Measurements from ENCODE around the gene UBN2.
"Not testable (repeated sequence)": the region's sequence is repeated elsewhere in the genome, so short reads cannot be mapped to it uniquely, and the experiment has no call there.

Gene UBN2

GRCh38 chr7:139271718-139272628 is 40.9 kb downstream of the UBN2 start:
- DNase-seq = no peak
- in situ Hi-C loops (cut with HindIII; ENCODE audit: low pct_ligation_motif_present, low pct_unique_long_range_greater_than_20kb, low sequenced_read_pairs) = no loop called here

GRCh38 chr7:139284252-139284896 is 53.3 kb downstream of the UBN2 start:
- in situ Hi-C loops (cut with HindIII; ENCODE audit: low pct_ligation_motif_present, low pct_unique_long_range_greater_than_20kb, low sequenced_read_pairs) = no loop called here
- no peak for DNase-seq

- in situ Hi-C loops (cut with HindIII; ENCODE audit: low pct_ligation_motif_present, low pct_unique_long_range_greater_than_20kb, low sequenced_read_pairs) = no loop called here
- no peak for DNase-seq
These were observed 55.1 kb downstream of the UBN2 start for GRCh38 chr7:139286144-139286543.

GRCh38 chr7:139292821-139293220 is 61.8 kb downstream of the UBN2 start:
- no peak for DNase-seq
- in situ Hi-C loops (cut with HindIII; ENCODE audit: low pct_ligation_motif_present, low pct_unique_long_range_greater_than_20kb, low sequenced_read_pairs) = no loop called here

GRCh38 chr7:139293534-139293933 is 62.5 kb downstream of the UBN2 start:
- in situ Hi-C loops (cut with HindIII; ENCODE audit: low pct_ligation_motif_present, low pct_unique_long_range_greater_than_20kb, low sequenced_read_pairs) = no loop called here
- DNase-seq = no peak

- in situ Hi-C loops (cut with HindIII; ENCODE audit: low pct_ligation_motif_present, low pct_unique_long_range_greater_than_20kb, low sequenced_read_pairs) = no loop called here
- DNase-seq = no peak
These were observed 63.2 kb downstream of the UBN2 start for GRCh38 chr7:139294241-139294640.

- in situ Hi-C loops (cut with HindIII; ENCODE audit: low pct_ligation_motif_present, low pct_unique_long_range_greater_than_20kb, low sequenced_read_pairs) = no loop called here
These were observed 64.0 kb downstream of the UBN2 start for GRCh38 chr7:139294951-139295575.

GRCh38 chr7:139297795-139298194 is 66.8 kb downstream of the UBN2 start:
- in situ Hi-C loops (cut with HindIII; ENCODE audit: low pct_ligation_motif_present, low pct_unique_long_range_greater_than_20kb, low sequenced_read_pairs) = no loop called here
- DNase-seq = no peak

More at GRCh38 chr7:139294951-139295575, 64.0 kb downstream of the UBN2 start:
- peak; percentile 10 for DNase-seq

GRCh38 chr7:139299296-139299695 is 68.3 kb downstream of the UBN2 start:
- in situ Hi-C loops (cut with HindIII; ENCODE audit: low pct_ligation_motif_present, low pct_unique_long_range_greater_than_20kb, low sequenced_read_pairs) = no loop called here
- DNase-seq = peak; percentile 30

GRCh38 chr7:139300390-139300789 is 69.4 kb downstream of the UBN2 start:
- no peak for DNase-seq
- in situ Hi-C loops (cut with HindIII; ENCODE audit: low pct_ligation_motif_present, low pct_unique_long_range_greater_than_20kb, low sequenced_read_pairs) = no loop called here

GRCh38 chr7:139304517-139304916 is 73.5 kb downstream of the UBN2 start:
- in situ Hi-C loops (cut with HindIII; ENCODE audit: low pct_ligation_motif_present, low pct_unique_long_range_greater_than_20kb, low sequenced_read_pairs) = no loop called here
- DNase-seq = no peak

GRCh38 chr7:139317939-139318505 is 87.0 kb downstream of the UBN2 start:
- in situ Hi-C loops (cut with HindIII; ENCODE audit: low pct_ligation_motif_present, low pct_unique_long_range_greater_than_20kb, low sequenced_read_pairs) = no loop called here
- DNase-seq = no peak

GRCh38 chr7:139321071-139321745 is 90.2 kb downstream of the UBN2 start:
- peak; percentile 57 for DNase-seq
- in situ Hi-C loops (cut with HindIII; ENCODE audit: low pct_ligation_motif_present, low pct_unique_long_range_greater_than_20kb, low sequenced_read_pairs) = no loop called here

GRCh38 chr7:139324709-139325108 is 93.7 kb downstream of the UBN2 start:
- DNase-seq; in situ Hi-C loops (cut with HindIII; ENCODE audit: low pct_ligation_motif_present, low pct_unique_long_range_greater_than_20kb, low sequenced_read_pairs): not testable (repeated sequence)

- DNase-seq = no peak
- in situ Hi-C loops (cut with HindIII; ENCODE audit: low pct_ligation_motif_present, low pct_unique_long_range_greater_than_20kb, low sequenced_read_pairs) = no loop called here
These were observed 97.3 kb downstream of the UBN2 start for GRCh38 chr7:139328375-139328774.

- in situ Hi-C loops (cut with HindIII; ENCODE audit: low pct_ligation_motif_present, low pct_unique_long_range_greater_than_20kb, low sequenced_read_pairs) = no loop called here
- no peak for DNase-seq
These were observed 98.1 kb downstream of the UBN2 start for GRCh38 chr7:139329119-139329518.

GRCh38 chr7:139330333-139331030 is 99.4 kb downstream of the UBN2 start:
- in situ Hi-C loops (cut with HindIII; ENCODE audit: low pct_ligation_motif_present, low pct_unique_long_range_greater_than_20kb, low sequenced_read_pairs) = no loop called here
- no peak for DNase-seq

Measured in ACHN (cell line).